Measurements from ENCODE around the gene CNKSR3.

The CNKSR3 gene

GRCh38 chr6:154539593-154540269, 29.2 kb upstream of the CNKSR3 start:
- no peak overlapping the region for H3K4me3 ChIP-seq (ENCODE audit: low read length)

GRCh38 chr6:154538640-154539191, 28.2 kb upstream of the CNKSR3 start:
- peaks cover 6% of the 10 kb centered on the region for H3K27me3 ChIP-seq (replicated peaks; ENCODE audit: control insufficient read depth, insufficient read depth, low read length)
- H3K4me1 ChIP-seq (ENCODE audit: control insufficient read depth, insufficient read depth, low read length): no peaks in the 10 kb centered on the region
- no peak overlapping the region for H3K4me3 ChIP-seq (ENCODE audit: low read length)
- no peak for DNase-seq (ENCODE audit: low read depth)
- H3K9ac ChIP-seq (ENCODE audit: low read length): no peak overlapping the region
- no peaks in the 10 kb centered on the region for H3K36me3 ChIP-seq (ENCODE audit: control insufficient read depth, insufficient read depth, low read length, severe bottlenecking)
- no peaks in the 10 kb centered on the region for H3K9me3 ChIP-seq (ENCODE audit: control insufficient read depth, low read length)

More at GRCh38 chr6:154539593-154540269, 29.2 kb upstream of the CNKSR3 start:
- H3K27me3 ChIP-seq (replicated peaks; ENCODE audit: control insufficient read depth, insufficient read depth, low read length): peaks cover 10% of the 10 kb centered on the region
- no peak overlapping the region for H3K9ac ChIP-seq (ENCODE audit: low read length)
- H3K36me3 ChIP-seq (ENCODE audit: control insufficient read depth, insufficient read depth, low read length, severe bottlenecking): no peaks in the 10 kb centered on the region
- H3K9me3 ChIP-seq (ENCODE audit: control insufficient read depth, low read length): no peaks in the 10 kb centered on the region
- DNase-seq (ENCODE audit: low read depth): no peak
- H3K4me1 ChIP-seq (ENCODE audit: control insufficient read depth, insufficient read depth, low read length): no peaks in the 10 kb centered on the region

- no peak for DNase-seq (ENCODE audit: low read depth)
Observed at GRCh38 chr6:154537511-154538325, 27.2 kb upstream of the CNKSR3 start.

GRCh38 chr6:154536999-154537398, 26.5 kb upstream of the CNKSR3 start:
- no peaks in the 10 kb centered on the region for H3K4me1 ChIP-seq (ENCODE audit: control insufficient read depth, insufficient read depth, low read length)
- no peaks in the 10 kb centered on the region for H3K9me3 ChIP-seq (ENCODE audit: control insufficient read depth, low read length)
- H3K4me3 ChIP-seq (ENCODE audit: low read length): no peak overlapping the region
- no peak overlapping the region for H3K9ac ChIP-seq (ENCODE audit: low read length)
- DNase-seq (ENCODE audit: low read depth): no peak
- no peaks in the 10 kb centered on the region for H3K36me3 ChIP-seq (ENCODE audit: control insufficient read depth, insufficient read depth, low read length, severe bottlenecking)
- H3K27me3 ChIP-seq (replicated peaks; ENCODE audit: control insufficient read depth, insufficient read depth, low read length): peaks cover 6% of the 10 kb centered on the region

More at GRCh38 chr6:154537511-154538325, 27.2 kb upstream of the CNKSR3 start:
- Histone ChIP-seq H3K9ac (ENCODE audit: low read length) (no peak overlapping the region), H3K4me3 (ENCODE audit: low read length) (no peak overlapping the region), H3K4me1 (ENCODE audit: control insufficient read depth, insufficient read depth, low read length) (no peaks in the 10 kb centered on the region), H3K36me3 (ENCODE audit: control insufficient read depth, insufficient read depth, low read length, severe bottlenecking) (no peaks in the 10 kb centered on the region), H3K27me3 (replicated peaks; ENCODE audit: control insufficient read depth, insufficient read depth, low read length) (peaks cover 6% of the 10 kb centered on the region), H3K9me3 (ENCODE audit: control insufficient read depth, low read length) (no peaks in the 10 kb centered on the region)

GRCh38 chr6:154536255-154536654, 25.8 kb upstream of the CNKSR3 start:
- Histone ChIP-seq H3K27me3 (replicated peaks; ENCODE audit: control insufficient read depth, insufficient read depth, low read length) (peaks cover 6% of the 10 kb centered on the region), H3K9ac (ENCODE audit: low read length) (no peak overlapping the region), H3K4me3 (ENCODE audit: low read length) (no peak overlapping the region), H3K36me3 (ENCODE audit: control insufficient read depth, insufficient read depth, low read length, severe bottlenecking) (no peaks in the 10 kb centered on the region), H3K4me1 (ENCODE audit: control insufficient read depth, insufficient read depth, low read length) (no peaks in the 10 kb centered on the region), H3K9me3 (ENCODE audit: control insufficient read depth, low read length) (no peaks in the 10 kb centered on the region)
- DNase-seq (ENCODE audit: low read depth): no peak

GRCh38 chr6:154535851-154536250, 25.4 kb upstream of the CNKSR3 start:
- no peaks in the 10 kb centered on the region for H3K4me1 ChIP-seq (ENCODE audit: control insufficient read depth, insufficient read depth, low read length)
- H3K36me3 ChIP-seq (ENCODE audit: control insufficient read depth, insufficient read depth, low read length, severe bottlenecking): no peaks in the 10 kb centered on the region
- DNase-seq (ENCODE audit: low read depth): no peak
- H3K9ac ChIP-seq (ENCODE audit: low read length): no peak overlapping the region
- peaks cover 6% of the 10 kb centered on the region for H3K27me3 ChIP-seq (replicated peaks; ENCODE audit: control insufficient read depth, insufficient read depth, low read length)
- H3K4me3 ChIP-seq (ENCODE audit: low read length): no peak overlapping the region
- no peaks in the 10 kb centered on the region for H3K9me3 ChIP-seq (ENCODE audit: control insufficient read depth, low read length)

- no peaks in the 10 kb centered on the region for H3K9me3 ChIP-seq (ENCODE audit: control insufficient read depth, low read length)
Observed at GRCh38 chr6:154535147-154535546, 24.7 kb upstream of the CNKSR3 start.

GRCh38 chr6:154534531-154534930, 24.0 kb upstream of the CNKSR3 start:
- DNase-seq (ENCODE audit: low read depth): no peak
- Histone ChIP-seq H3K4me1 (ENCODE audit: control insufficient read depth, insufficient read depth, low read length) (no peaks in the 10 kb centered on the region), H3K36me3 (ENCODE audit: control insufficient read depth, insufficient read depth, low read length, severe bottlenecking) (no peaks in the 10 kb centered on the region), H3K9me3 (ENCODE audit: control insufficient read depth, low read length) (no peaks in the 10 kb centered on the region), H3K27me3 (replicated peaks; ENCODE audit: control insufficient read depth, insufficient read depth, low read length) (peaks cover 6% of the 10 kb centered on the region), H3K4me3 (ENCODE audit: low read length) (no peak overlapping the region), H3K9ac (ENCODE audit: low read length) (no peak overlapping the region)

More at GRCh38 chr6:154535147-154535546, 24.7 kb upstream of the CNKSR3 start:
- H3K4me1 ChIP-seq (ENCODE audit: control insufficient read depth, insufficient read depth, low read length): no peaks in the 10 kb centered on the region
- no peak overlapping the region for H3K9ac ChIP-seq (ENCODE audit: low read length)
- no peaks in the 10 kb centered on the region for H3K36me3 ChIP-seq (ENCODE audit: control insufficient read depth, insufficient read depth, low read length, severe bottlenecking)
- H3K27me3 ChIP-seq (replicated peaks; ENCODE audit: control insufficient read depth, insufficient read depth, low read length): peaks cover 6% of the 10 kb centered on the region
- DNase-seq (ENCODE audit: low read depth): no peak
- no peak overlapping the region for H3K4me3 ChIP-seq (ENCODE audit: low read length)

GRCh38 chr6:154532426-154532825, 21.9 kb upstream of the CNKSR3 start:
- no peaks in the 10 kb centered on the region for H3K9me3 ChIP-seq (ENCODE audit: control insufficient read depth, low read length)
- no peaks in the 10 kb centered on the region for H3K36me3 ChIP-seq (ENCODE audit: control insufficient read depth, insufficient read depth, low read length, severe bottlenecking)
- H3K27me3 ChIP-seq (replicated peaks; ENCODE audit: control insufficient read depth, insufficient read depth, low read length): peaks cover 5% of the 10 kb centered on the region
- H3K9ac ChIP-seq (ENCODE audit: low read length): no peak overlapping the region
- H3K4me3 ChIP-seq (ENCODE audit: low read length): no peak overlapping the region
- H3K4me1 ChIP-seq (ENCODE audit: control insufficient read depth, insufficient read depth, low read length): no peaks in the 10 kb centered on the region
- no peak for DNase-seq (ENCODE audit: low read depth)

GRCh38 chr6:154529957-154530356, 19.5 kb upstream of the CNKSR3 start:
- no peak for DNase-seq (ENCODE audit: low read depth)
- Histone ChIP-seq H3K36me3 (ENCODE audit: control insufficient read depth, insufficient read depth, low read length, severe bottlenecking) (no peaks in the 10 kb centered on the region), H3K4me3 (ENCODE audit: low read length) (no peak overlapping the region)

GRCh38 chr6:154528310-154528915, 17.9 kb upstream of the CNKSR3 start:
- H3K9ac ChIP-seq (ENCODE audit: low read length): no peak overlapping the region
- no peaks in the 10 kb centered on the region for H3K9me3 ChIP-seq (ENCODE audit: control insufficient read depth, low read length)
- no peak overlapping the region for H3K4me3 ChIP-seq (ENCODE audit: low read length)
- H3K27me3 ChIP-seq (replicated peaks; ENCODE audit: control insufficient read depth, insufficient read depth, low read length): no peaks in the 10 kb centered on the region
- H3K36me3 ChIP-seq (ENCODE audit: control insufficient read depth, insufficient read depth, low read length, severe bottlenecking): no peaks in the 10 kb centered on the region
- H3K4me1 ChIP-seq (ENCODE audit: control insufficient read depth, insufficient read depth, low read length): no peaks in the 10 kb centered on the region
- DNase-seq (ENCODE audit: low read depth): no peak

More at GRCh38 chr6:154529957-154530356, 19.5 kb upstream of the CNKSR3 start:
- Histone ChIP-seq H3K9ac (ENCODE audit: low read length) (no peak overlapping the region), H3K9me3 (ENCODE audit: control insufficient read depth, low read length) (no peaks in the 10 kb centered on the region), H3K4me1 (ENCODE audit: control insufficient read depth, insufficient read depth, low read length) (no peaks in the 10 kb centered on the region), H3K27me3 (replicated peaks; ENCODE audit: control insufficient read depth, insufficient read depth, low read length) (no peaks in the 10 kb centered on the region)
